Airway epithelial cell (primary cell): ENCODE data around the gene SEC14L2. TPM values are rescaled to one million over a fixed set of nuclear protein-coding genes. Genes with fewer than 3 reads are reported as not detected.

Experiments used
- total RNA-seq: library from RNA; depleted of rRNA; stranded (reverse); fragments of >200 nt; gene quantifications from 2 replicates; pipeline ENCODE4 v1.2.3, GENCODE V29; 2015

The SEC14L2 gene
- total RNA-seq, result 28.9 and 61.4 TPM in 2 replicates

GRCh38 chr22:30396871-30397655 lies at the start of gene SEC14L2:
TSS of gene SEC14L2 (plus strand) at chr22:30397018. CDS start at chr22:30397117, 99 bp downstream.

GRCh38 chr22:30356449-30357235 lies 40.2 kb upstream of the SEC14L2 start, which contains the start of the genes CCDC157 and SF3A1:
TSS of gene CCDC157 (plus strand) at chr22:30357007. CDS start at chr22:30366001, 8,994 bp downstream.
TSS of gene SF3A1 (minus strand) at chr22:30356894. CDS start at chr22:30356792, 102 bp downstream.

GRCh38 chr22:30386960-30387827 lies 9.6 kb upstream of the SEC14L2 start, which contains the start of gene RNF215:
TSS of gene RNF215 (minus strand) at chr22:30387411. CDS start at chr22:30387313, 98 bp downstream.

GRCh38 chr22:30425616-30426387 lies 29.0 kb downstream of the SEC14L2 start, which contains the start of gene MTFP1:
TSS of gene MTFP1 (plus strand) at chr22:30425768. CDS start at chr22:30425880, 112 bp downstream.

GRCh38 chr22:30471616-30472318 lies 74.9 kb downstream of the SEC14L2 start, which contains the start of gene SEC14L3:
TSS of gene SEC14L3 (minus strand) at chr22:30472017. CDS start at chr22:30471958, 59 bp downstream.

Other genes with a start within 250 kb of the SEC14L2 start
- gene LIF, start 150.3 kb upstream of the SEC14L2 start, total RNA-seq, result 1.3 and 2.5 TPM in 2 replicates
- gene OSM, start 130.2 kb upstream of the SEC14L2 start, total RNA-seq, result not detected in 2 replicates
- gene CASTOR1, start 107.5 kb upstream of the SEC14L2 start, total RNA-seq, result 24.9 and 32.7 TPM in 2 replicates
- gene TBC1D10A, start 70.1 kb upstream of the SEC14L2 start, total RNA-seq, result 31.9 and 32.6 TPM in 2 replicates
- 32.5 and 47.7 TPM in 2 replicates for gene SF3A1, start 40.1 kb upstream of the SEC14L2 start, total RNA-seq
- gene CCDC157, start 40.0 kb upstream of the SEC14L2 start, total RNA-seq, result 2.4 and 2.9 TPM in 2 replicates
- gene RNF215, start 9.6 kb upstream of the SEC14L2 start, total RNA-seq, result 10.5 and 16.7 TPM in 2 replicates
- 61.4 and 66.2 TPM in 2 replicates for gene MTFP1, start 28.8 kb downstream of the SEC14L2 start, total RNA-seq
- not detected in 2 replicates for gene SEC14L3, start 75.0 kb downstream of the SEC14L2 start, total RNA-seq
- gene SEC14L4, start 108.7 kb downstream of the SEC14L2 start, total RNA-seq, result not detected in 2 replicates
- not detected in 2 replicates for gene SEC14L6, start 149.7 kb downstream of the SEC14L2 start, total RNA-seq
- gene GAL3ST1, start 177.6 kb downstream of the SEC14L2 start, total RNA-seq, result not detected in 2 replicates
- gene PES1, start 194.9 kb downstream of the SEC14L2 start, total RNA-seq, result 89.2 and 92.4 TPM in 2 replicates
- gene TCN2, start 210.2 kb downstream of the SEC14L2 start, total RNA-seq, result 3.0 and 4.4 TPM in 2 replicates
- 9.7 and 10.2 TPM in 2 replicates for gene SLC35E4, start 238.8 kb downstream of the SEC14L2 start, total RNA-seq